Measurements from ENCODE around the gene EML2.
"Not testable (repeated sequence)": the region's sequence is repeated elsewhere in the genome, so short reads cannot be mapped to it uniquely, and the experiment has no call there.

The EML2 gene

GRCh38 chr19:45630463-45630862 lies 8.7 kb downstream of the EML2 start:
- H3K4me2 ChIP-seq (ENCODE audit: low read length) = no peak overlapping the region
- no peaks in the 10 kb centered on the region for H3K27me3 ChIP-seq (ENCODE audit: control insufficient read depth, insufficient read depth, low read length)
- no peaks in the 10 kb centered on the region for H3K36me3 ChIP-seq (ENCODE audit: control insufficient read depth, insufficient read depth, low read length)
- H3K4me3 ChIP-seq (ENCODE audit: low read depth, low read length) = no peak overlapping the region
- no peak for TF ChIP-seq CTCF (IDR thresholded peaks at IDR 0.05)
- H3K4me1 ChIP-seq = peaks cover 4% of the 10 kb centered on the region
- H3K27ac ChIP-seq = no peak overlapping the region
- no peak overlapping the region for H3K9ac ChIP-seq
- no peak overlapping the region for H2AFZ ChIP-seq
- H3K79me2 ChIP-seq = peaks cover 7% of the 10 kb centered on the region
- H3K9me3 ChIP-seq (ENCODE audit: control insufficient read depth, low read length) = no peaks in the 10 kb centered on the region

- Histone ChIP-seq H3K36me3 (ENCODE audit: control insufficient read depth, insufficient read depth, low read length) (no peaks in the 10 kb centered on the region), H2AFZ (no peak overlapping the region), H3K79me2 (peaks cover 4% of the 10 kb centered on the region), H3K4me2 (ENCODE audit: low read length) (no peak overlapping the region), H3K27ac (no peak overlapping the region), H3K4me3 (ENCODE audit: low read depth, low read length) (no peak overlapping the region), H3K9me3 (ENCODE audit: control insufficient read depth, low read length) (no peaks in the 10 kb centered on the region), H3K9ac (no peak overlapping the region), H3K27me3 (ENCODE audit: control insufficient read depth, insufficient read depth, low read length) (no peaks in the 10 kb centered on the region), H3K4me1 (no peaks in the 10 kb centered on the region)
- no peak for TF ChIP-seq CTCF (IDR thresholded peaks at IDR 0.05)
Observed at GRCh38 chr19:45629704-45630103, 9.5 kb downstream of the EML2 start.

- not testable (repeated sequence) for H3K4me3 ChIP-seq (ENCODE audit: low read depth, low read length); H3K27me3 ChIP-seq (ENCODE audit: control insufficient read depth, insufficient read depth, low read length); H3K79me2 ChIP-seq; H3K36me3 ChIP-seq (ENCODE audit: control insufficient read depth, insufficient read depth, low read length); H3K4me1 ChIP-seq; H3K9ac ChIP-seq; H3K27ac ChIP-seq; H3K4me2 ChIP-seq (ENCODE audit: low read length); H3K9me3 ChIP-seq (ENCODE audit: control insufficient read depth, low read length); H2AFZ ChIP-seq
Observed at GRCh38 chr19:45628219-45628618, 11.0 kb downstream of the EML2 start.

GRCh38 chr19:45623984-45624383 lies 15.2 kb downstream of the EML2 start:
- TF ChIP-seq CTCF (IDR thresholded peaks at IDR 0.05) = no peak
- H3K4me1 ChIP-seq = no peaks in the 10 kb centered on the region
- no peaks in the 10 kb centered on the region for H3K79me2 ChIP-seq
- H3K4me2 ChIP-seq (ENCODE audit: low read length) = no peak overlapping the region
- H3K9ac ChIP-seq = no peak overlapping the region
- no peak overlapping the region for H3K4me3 ChIP-seq (ENCODE audit: low read depth, low read length)
- H3K9me3 ChIP-seq (ENCODE audit: control insufficient read depth, low read length) = no peaks in the 10 kb centered on the region
- H2AFZ ChIP-seq = no peak overlapping the region
- no peaks in the 10 kb centered on the region for H3K36me3 ChIP-seq (ENCODE audit: control insufficient read depth, insufficient read depth, low read length)
- no peak overlapping the region for H3K27ac ChIP-seq
- H3K27me3 ChIP-seq (ENCODE audit: control insufficient read depth, insufficient read depth, low read length) = no peaks in the 10 kb centered on the region

- H3K9me3 ChIP-seq (ENCODE audit: control insufficient read depth, low read length) = no peaks in the 10 kb centered on the region
- no peak overlapping the region for H3K9ac ChIP-seq
- no peak overlapping the region for H3K4me3 ChIP-seq (ENCODE audit: low read depth, low read length)
- no peak for TF ChIP-seq CTCF (IDR thresholded peaks at IDR 0.05)
- H3K4me2 ChIP-seq (ENCODE audit: low read length) = no peak overlapping the region
- no peaks in the 10 kb centered on the region for H3K36me3 ChIP-seq (ENCODE audit: control insufficient read depth, insufficient read depth, low read length)
- no peaks in the 10 kb centered on the region for H3K27me3 ChIP-seq (ENCODE audit: control insufficient read depth, insufficient read depth, low read length)
- no peaks in the 10 kb centered on the region for H3K79me2 ChIP-seq
- H2AFZ ChIP-seq = no peak overlapping the region
- H3K4me1 ChIP-seq = no peaks in the 10 kb centered on the region
- no peak overlapping the region for H3K27ac ChIP-seq
Observed at GRCh38 chr19:45621976-45622503, 17.2 kb downstream of the EML2 start.
